Esophagus squamous epithelium (tissue), 5 donors: ENCODE measurements around the gene NSG1. TPM values are rescaled to one million over a fixed set of nuclear protein-coding genes. Genes with fewer than 3 reads are reported as not detected.

Experiments used
- DNase-seq: peaks from one replicate; lab custom pipeline; 2025; lab: John Stamatoyannopoulos, UW
- H3K27ac ChIP-seq, 4 donors: fragments of 200-600 bp; sonication (generic); one replicate each; pipeline ENCODE4 v1.5.1; 2016 to 2019; ENCODE audit warnings: mild to moderate bottlenecking in 1 of 4
- H3K27me3 ChIP-seq, 4 donors: fragments of 200-600 bp; sonication (generic); 1 replicate in 3 of 4; 2 replicates in 1 of 4; pipeline versions ENCODE4 v1.5.1 to v1.6.0; 2017 to 2021; ENCODE audit warnings: antibody characterized with exemption in 1 of 4
- H3K36me3 ChIP-seq, 3 donors: fragments of 200-600 bp; sonication (generic); one replicate each; pipeline ENCODE4 v1.5.1; 2016 to 2019
- H3K4me1 ChIP-seq, 3 donors: fragments of 200-600 bp; sonication (generic); one replicate each; pipeline ENCODE4 v1.5.1; 2017 to 2019
- H3K4me3 ChIP-seq, 4 donors: fragments of 200-600 bp; sonication (generic); 1 replicate in 3 of 4; 2 replicates in 1 of 4; pipeline ENCODE4 v1.5.1; 2016 to 2019; ENCODE audit warnings: mild to moderate bottlenecking in 2 of 4, moderate library complexity in 1 of 4
- H3K9me3 ChIP-seq, 3 donors: fragments of 200-600 bp; sonication (generic); one replicate each; pipeline ENCODE4 v1.5.1; 2016 to 2019
- CTCF ChIP-seq, 6 experiments: fragments of 450-650 bp in 4 of 6; fragments of 200-600 bp in 2 of 6; sonication (generic) in 2 of 6; IDR thresholded peaks; one replicate each; pipeline ENCODE4 v1.5.1; 2016 to 2019; ENCODE audit warnings: antibody characterized with exemption in 6 of 6, mild to moderate bottlenecking in 4 of 6, moderate library complexity in 4 of 6
- POLR2A ChIP-seq, 4 donors: fragments of 450-650 bp; IDR thresholded peaks; one replicate each; pipeline ENCODE4 v1.6.1; 2017; ENCODE audit warnings: antibody characterized with exemption in 4 of 4, mild to moderate bottlenecking in 4 of 4, moderate library complexity in 3 of 4
- WGBS, 2 donors: methylation state at CpG; one replicate each; pipeline ENCODE4 v1.1.5; 2018; 5-methylcytosine and 5-hydroxymethylcytosine counted together
- intact Hi-C: fragments of 100-400 bp; cut with DNase I; formaldehyde crosslinking; loops from one replicate; pipeline ENCODE4 v1.15.0; 2022
- total RNA-seq, 4 donors: library from RNA; depleted of rRNA; stranded (reverse); fragments of >200 nt; gene quantifications; one replicate each; pipeline ENCODE4 v1.1.0, GENCODE V29; 2016
- donor health status: DM: yes; HTN: yes; CAD: no.

The NSG1 gene
- total RNA-seq, 4 donors from 2014 or later, result 21.2 to 48.8 (median 37.5) TPM

GRCh38 chr4:4426511-4427120 is 39.7 kb downstream of the NSG1 start:
- H3K36me3 ChIP-seq, result peaks cover 4 to 80% (median 7%) of the 10 kb centered on the region in 3 donors
- intact Hi-C loops, result no loop called here
- no peaks in the 10 kb centered on the region for H3K27me3 ChIP-seq
- H3K4me3 ChIP-seq, result no peak overlapping the region
- WGBS, 2 donors, result 86 to 90% methylated on average over 11 of the region's 11 CpGs
- H3K4me1 ChIP-seq, result no peaks in the 10 kb centered on the region
- no peak for DNase-seq
- TF ChIP-seq POLR2A (IDR thresholded peaks at IDR 0.05) (no peak), CTCF (IDR thresholded peaks at IDR 0.05) (no peak)
- H3K27ac ChIP-seq, result no peak overlapping the region
- no peaks in the 10 kb centered on the region for H3K9me3 ChIP-seq

DNA sequence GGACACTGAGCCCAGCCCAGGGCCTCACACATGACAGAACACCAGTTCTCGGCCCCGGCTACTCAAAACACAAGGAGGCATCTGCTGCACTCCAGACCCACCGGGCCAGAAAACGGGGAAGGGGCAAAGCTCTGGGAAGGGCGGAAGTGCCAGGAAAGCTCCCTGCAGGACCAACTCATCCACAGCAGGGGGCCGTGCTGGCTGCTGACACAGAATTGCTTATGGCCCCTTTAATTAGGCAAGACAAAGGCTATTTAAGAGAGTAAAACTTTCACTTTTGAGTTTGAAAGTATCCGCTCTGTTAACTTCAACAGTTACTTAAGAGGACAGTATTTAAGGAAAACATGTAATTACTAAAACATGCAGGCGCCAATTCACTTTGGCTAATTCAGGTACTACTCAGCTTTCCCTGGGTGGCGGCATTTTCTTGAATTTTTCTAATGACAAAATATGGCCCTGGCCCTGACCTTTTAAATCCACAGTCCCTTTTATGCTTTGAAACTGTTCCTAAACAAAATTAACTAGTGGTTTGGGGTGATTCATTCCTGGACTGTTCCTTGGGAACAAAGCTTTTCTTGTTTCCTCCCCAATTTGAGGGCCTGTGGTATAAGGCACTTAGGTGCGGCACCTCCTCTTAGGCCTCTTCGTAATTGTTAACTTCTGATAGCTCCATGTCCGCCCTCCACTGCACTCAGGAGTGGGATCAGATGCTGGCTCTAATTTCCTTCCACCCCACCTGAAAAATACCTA is 40.4 kb downstream of the NSG1 start:
- WGBS, 2 donors, result 86 to 91% methylated on average over 6 to 11 of the region's 12 CpGs
- no peak overlapping the region for H3K27ac ChIP-seq
- no peaks in the 10 kb centered on the region for H3K9me3 ChIP-seq
- no peak overlapping the region for H3K4me3 ChIP-seq
- no peaks in the 10 kb centered on the region for H3K27me3 ChIP-seq
- intact Hi-C loops, result no loop called here
- DNase-seq, result no peak
- peaks cover 4 to 80% (median 12%) of the 10 kb centered on the region in 3 donors for H3K36me3 ChIP-seq
- TF ChIP-seq CTCF (IDR thresholded peaks at IDR 0.05) (no peak), POLR2A (IDR thresholded peaks at IDR 0.05) (no peak)
- H3K4me1 ChIP-seq, result no peaks in the 10 kb centered on the region

- DNase-seq, result no peak
- intact Hi-C loops, result no loop called here
- 85 to 90% methylated on average over 5 of the region's 5 CpGs for WGBS, 2 donors
- Histone ChIP-seq H3K9me3 (no peaks in the 10 kb centered on the region), H3K27me3 (no peaks in the 10 kb centered on the region), H3K4me3 (no peak overlapping the region), H3K4me1 (no peaks in the 10 kb centered on the region), H3K36me3 (peaks cover 4 to 80% (median 18%) of the 10 kb centered on the region in 3 donors), H3K27ac (no peak overlapping the region)
- no peak for TF ChIP-seq CTCF (IDR thresholded peaks at IDR 0.05)
- TF ChIP-seq POLR2A (IDR thresholded peaks at IDR 0.05), result no peak
Observed at GRCh38 chr4:4427886-4428285, 41.0 kb downstream of the NSG1 start.

- no peak overlapping the region for H3K4me3 ChIP-seq
- intact Hi-C loops, result no loop called here
- H3K27ac ChIP-seq, result no peak overlapping the region
- 90 to 92% methylated on average over 8 to 10 of the region's 10 CpGs for WGBS, 2 donors
- no peaks in the 10 kb centered on the region for H3K27me3 ChIP-seq
- no peak for DNase-seq
- H3K9me3 ChIP-seq, result no peaks in the 10 kb centered on the region
- H3K36me3 ChIP-seq, result peaks cover 4 to 80% (median 11%) of the 10 kb centered on the region in 3 donors
- no peak for TF ChIP-seq CTCF (IDR thresholded peaks at IDR 0.05)
- no peak for TF ChIP-seq POLR2A (IDR thresholded peaks at IDR 0.05)
- H3K4me1 ChIP-seq, result no peaks in the 10 kb centered on the region
Observed at GRCh38 chr4:4428966-4429875, 42.3 kb downstream of the NSG1 start.
